Limb (tissue), 2 donors: ENCODE measurements around the gene CLMP.

Experiments used
- DNase-seq, 2 donors: peaks; one replicate each; pipeline ENCODE4 v3.0.0-alpha.2; 2016; ENCODE audit errors: extremely low spot score in 2 of 2

The CLMP gene, protein sequence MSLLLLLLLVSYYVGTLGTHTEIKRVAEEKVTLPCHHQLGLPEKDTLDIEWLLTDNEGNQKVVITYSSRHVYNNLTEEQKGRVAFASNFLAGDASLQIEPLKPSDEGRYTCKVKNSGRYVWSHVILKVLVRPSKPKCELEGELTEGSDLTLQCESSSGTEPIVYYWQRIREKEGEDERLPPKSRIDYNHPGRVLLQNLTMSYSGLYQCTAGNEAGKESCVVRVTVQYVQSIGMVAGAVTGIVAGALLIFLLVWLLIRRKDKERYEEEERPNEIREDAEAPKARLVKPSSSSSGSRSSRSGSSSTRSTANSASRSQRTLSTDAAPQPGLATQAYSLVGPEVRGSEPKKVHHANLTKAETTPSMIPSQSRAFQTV

DNA sequence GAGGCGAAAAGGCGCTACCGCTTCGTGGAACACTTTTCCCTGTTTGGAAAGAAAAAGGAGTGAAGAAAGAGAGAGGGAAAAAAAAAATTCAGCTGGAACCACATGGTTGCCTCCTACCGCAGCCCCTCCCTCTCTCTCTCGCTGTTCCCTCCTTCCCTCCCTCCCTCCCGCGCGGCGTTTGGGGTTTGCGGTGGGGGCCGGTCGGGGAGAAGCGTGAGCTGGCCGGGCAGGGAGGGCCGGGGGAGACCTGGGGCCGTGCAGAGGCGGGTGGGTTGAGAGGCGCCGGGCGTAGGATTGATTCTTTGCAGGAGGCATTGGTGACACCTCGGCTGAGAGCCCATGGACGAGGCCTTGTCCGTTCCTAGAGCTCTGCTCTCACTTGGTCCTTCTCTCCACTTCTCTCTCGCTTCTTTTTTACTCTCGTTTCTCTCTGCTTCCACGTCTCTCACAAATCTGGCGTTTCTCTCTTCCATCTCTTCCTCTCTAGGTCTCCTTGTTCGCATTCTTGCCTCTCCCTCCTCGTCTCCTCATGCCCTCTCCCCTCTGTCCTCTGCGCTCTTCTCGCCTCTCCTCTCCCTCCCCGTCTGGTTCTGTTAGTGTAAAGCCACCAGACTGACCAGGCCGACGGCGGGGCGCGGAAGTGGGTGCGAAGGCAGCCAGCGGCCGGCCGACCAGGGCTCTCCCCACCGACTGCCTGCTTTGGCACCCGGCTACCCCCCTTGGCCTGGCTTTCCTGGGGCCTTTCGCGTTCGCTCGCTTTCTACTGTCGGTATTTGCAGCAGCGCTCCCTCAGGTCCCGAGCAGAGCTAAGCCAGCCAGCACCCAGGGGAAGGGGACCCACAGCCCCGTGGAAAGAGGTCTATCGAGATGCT is at the start of gene CLMP:
Gene CLMP, minus strand, starts transcription at position 61 of the 872 bp plus-strand sequence. CDS start 308 bp downstream, outside the sequence.
- peak; percentile 80 to 87 for DNase-seq

DNA sequence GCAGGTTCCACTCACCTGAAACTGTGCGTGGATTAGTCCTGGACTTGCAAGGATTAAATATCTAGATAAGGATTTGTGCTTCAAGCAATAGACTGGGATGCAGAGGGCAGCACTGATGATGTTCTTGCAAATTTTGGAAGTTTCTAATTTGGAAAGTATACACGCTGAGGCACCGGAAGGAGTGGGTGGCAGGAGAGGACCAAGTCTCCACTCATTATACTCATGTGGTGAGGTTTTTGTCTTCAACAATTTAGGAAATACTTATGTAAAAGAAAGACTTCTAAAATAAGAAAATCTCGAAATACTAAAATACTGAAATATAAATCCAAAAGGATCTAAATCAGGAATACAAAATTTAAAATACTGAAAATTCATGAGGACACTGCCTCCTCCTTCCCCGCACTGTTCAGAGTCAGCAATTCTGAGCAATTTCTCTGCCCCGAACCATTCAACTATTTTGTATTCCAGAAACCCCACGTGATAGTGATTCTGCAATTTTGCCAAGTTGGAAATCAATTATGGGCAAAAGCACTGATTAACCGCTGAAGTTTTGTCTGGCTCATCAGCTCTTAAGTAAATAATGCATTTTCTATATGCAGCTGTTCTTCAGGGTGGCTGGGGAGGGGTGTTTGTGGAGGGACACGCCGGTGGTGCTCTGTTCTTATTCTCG is 47.0 kb upstream of the CLMP start:
- DNase-seq: no peak

DNA sequence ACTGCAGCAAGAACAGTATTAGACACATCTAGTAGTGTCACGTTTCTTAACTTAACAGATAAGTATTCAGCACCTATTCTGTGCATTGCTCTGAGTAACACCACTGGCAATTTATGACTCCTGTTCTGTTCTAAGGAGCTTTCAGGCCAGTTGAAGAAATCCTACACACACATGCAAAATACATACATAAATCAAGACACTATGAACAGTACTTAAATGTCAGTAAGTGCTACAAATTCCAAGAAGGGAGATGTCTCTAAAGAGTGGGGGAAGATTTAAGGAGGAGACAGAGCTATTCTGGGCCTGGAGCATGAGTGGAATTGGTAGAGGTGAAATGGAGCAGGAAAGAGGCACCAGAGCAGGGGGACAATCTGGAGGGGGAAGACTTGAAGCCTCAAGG is 46.2 kb upstream of the CLMP start:
- no peak for DNase-seq

DNA sequence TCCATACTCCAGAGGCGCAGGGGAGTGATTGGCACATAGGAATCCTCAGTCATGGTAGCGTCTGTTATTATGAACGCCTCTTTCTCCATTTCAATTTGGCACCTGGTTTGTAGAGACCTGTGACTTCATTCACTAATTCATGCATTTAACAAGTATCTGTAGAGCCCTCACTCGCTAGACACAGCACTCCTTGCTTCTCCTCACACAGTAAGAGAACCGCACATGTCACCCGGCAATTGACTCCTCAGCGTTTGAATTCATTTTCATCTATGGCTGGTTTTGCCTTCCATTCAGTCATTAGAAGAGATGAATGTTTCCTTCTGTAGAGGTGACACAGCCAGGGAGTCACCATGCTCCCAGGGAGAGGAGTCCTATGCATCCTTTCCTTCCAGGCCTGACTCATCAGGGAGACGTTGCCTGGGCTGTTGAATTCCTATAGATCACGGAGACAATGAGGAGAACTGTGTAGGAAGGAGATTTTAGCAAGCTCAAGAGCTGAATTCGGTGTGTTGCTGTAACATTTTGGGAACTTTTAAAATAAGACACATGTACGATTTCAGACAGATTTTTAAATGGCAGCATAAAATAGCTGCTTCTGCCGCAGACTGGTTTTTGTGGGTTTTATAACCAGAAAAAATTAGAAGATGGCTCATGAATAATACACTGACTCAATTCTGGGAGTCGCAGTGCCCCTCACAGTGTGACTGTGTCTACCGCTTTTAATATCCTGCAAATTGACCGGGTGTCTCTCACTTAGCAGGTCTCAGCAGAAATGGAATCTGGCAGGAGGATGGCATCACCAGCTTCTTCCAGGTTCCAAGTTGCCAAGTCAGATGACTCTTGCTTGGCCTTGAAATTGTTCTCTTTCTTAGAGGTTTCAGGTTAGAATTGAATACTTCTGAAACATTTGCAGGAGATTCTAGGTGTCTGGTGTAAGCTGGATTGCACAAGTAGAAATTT is 44.4 kb upstream of the CLMP start:
- DNase-seq: no peak

DNA sequence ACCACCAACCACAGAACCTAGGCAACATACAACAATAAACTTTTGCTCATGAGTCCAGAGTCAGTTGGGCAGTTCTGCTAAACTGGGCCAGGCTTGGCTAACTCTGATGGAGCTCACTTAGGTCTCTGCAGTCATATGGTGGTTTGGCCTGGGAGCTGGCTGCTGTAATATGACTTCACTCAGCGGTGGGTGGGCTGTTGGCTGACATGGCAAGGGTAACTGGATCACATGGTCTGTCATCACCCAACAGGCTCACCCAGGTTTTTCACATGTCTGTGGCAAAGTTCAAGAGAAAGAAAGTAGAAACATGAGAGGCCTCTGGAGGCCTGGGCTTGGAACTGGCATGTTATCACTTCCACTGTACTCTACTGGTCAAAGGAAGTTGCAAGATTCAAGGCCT is 43.2 kb upstream of the CLMP start:
- no peak for DNase-seq

DNA sequence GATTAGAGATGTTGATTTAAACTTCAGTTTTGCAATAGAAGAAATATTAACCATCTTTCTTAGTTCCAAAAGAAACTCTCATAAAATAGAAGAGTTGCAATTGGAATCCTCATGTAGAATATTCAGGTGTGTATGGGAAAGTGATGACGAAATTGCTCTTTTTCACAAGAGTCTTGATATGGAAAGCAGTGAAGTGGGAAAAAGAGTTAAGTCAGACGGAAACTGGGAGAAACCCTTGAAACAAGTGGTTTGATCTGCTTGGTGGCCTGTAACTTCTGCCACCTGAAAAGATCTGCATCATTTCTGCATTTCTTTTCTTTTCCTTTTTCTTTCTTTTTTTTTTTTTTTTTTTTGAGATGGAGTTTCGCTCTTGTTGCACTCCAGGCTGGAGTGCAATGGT is 41.8 kb upstream of the CLMP start:
- DNase-seq: no peak

DNA sequence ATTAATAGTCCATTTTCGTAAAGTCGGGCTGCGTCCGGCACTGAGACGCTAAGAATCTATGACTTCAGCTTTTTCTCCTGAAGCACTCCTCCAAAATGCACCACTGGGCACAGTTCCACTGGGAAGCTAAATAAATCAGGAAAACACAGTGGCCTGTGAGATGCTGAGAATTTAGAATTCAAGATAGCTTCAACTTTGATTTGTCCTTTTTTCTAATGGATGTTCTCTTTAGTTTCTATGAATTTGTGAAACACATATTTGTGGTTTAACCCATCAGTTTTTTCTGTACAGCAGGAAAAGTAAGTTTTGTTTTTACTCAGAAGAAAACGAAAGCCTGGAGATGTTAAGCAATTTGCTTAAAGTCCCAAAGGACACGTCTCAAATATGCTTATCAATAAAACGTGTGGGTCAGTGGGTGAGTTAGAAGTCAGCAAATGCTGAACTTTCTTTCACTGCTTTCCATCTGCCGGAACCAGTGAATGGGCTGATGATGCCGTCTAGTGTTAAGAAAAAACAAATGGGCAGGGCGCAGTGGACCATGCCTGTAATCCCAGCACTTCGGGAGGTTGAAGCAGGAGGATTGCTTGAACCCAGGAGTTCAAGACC is 40.7 kb upstream of the CLMP start:
- DNase-seq: no peak

DNA sequence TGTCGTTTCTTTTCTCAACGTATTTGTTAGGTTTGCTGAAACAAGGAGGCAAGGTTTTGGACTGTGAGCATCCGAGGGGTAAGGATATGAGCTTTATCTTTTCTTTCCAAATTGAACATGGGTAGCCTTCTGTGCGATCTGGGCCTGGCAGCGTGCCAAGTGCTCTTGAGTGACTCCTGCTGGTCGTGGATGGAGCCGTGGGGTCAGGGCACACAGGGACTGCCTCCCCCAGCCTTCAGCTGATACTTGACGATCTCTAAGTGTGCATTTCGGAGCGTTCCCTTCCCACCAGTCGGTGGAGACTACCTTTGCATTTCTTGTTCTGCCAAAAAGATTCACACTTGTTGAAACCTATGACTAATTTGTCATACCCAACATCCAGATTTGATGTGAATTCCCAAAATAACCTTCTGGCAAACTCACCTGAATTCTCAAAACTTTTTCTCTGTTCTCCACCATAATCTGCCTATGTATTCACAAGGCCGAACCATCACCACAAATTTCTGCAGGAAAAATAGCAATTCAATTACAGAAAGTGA is 40.1 kb upstream of the CLMP start:
- DNase-seq: peak in 1 of 2 donors; percentile 63

DNA sequence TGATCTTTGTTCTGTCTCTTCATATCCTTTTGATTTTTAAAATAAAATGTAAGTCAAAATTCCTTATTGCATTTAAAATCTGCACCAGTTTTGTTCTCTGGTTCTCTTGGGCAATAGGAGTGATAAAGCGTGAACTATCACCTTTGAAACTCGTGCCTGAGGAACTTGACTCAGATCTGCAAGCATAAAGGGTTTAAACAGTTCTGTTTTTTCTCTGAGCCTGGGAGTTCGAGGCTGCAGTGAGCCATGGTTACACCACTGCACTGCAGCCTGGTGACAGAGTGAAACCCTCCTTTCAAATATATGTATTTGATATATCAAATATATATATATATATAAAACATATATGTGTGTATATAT is 38.9 kb upstream of the CLMP start:
- DNase-seq: no peak

DNA sequence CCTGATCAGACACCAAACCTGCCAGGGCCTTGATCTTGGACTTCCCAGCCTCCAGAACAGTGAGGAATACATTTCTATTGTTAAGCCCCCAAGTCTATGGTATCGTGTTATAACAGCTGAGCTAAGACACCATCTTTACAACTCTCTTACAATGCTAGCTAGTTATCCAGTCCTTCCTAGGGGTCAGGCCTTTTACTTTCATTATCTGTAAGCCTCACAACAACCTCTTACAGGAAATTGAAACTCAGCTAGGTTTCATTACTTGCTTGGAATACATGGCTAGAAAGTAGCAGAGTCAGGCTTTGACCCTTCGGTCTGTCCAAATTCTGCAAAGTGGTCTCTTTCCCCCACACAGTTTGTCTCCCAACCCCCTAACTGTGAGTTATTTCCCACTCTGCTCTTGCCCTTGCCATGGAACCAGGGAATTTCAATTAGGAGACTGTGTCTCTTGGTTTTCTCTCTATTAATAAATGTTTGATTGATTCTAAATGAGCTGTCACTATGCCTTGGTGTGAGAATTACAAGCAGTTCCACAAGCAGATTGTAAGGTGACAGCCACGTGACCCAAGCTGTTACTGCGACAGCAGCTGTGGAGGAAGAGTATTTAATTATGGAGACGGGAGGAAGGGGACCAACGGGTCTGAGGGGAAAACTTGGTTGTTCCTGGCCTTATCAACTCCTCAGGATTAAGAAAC is 38.4 kb upstream of the CLMP start:
- DNase-seq: no peak

DNA sequence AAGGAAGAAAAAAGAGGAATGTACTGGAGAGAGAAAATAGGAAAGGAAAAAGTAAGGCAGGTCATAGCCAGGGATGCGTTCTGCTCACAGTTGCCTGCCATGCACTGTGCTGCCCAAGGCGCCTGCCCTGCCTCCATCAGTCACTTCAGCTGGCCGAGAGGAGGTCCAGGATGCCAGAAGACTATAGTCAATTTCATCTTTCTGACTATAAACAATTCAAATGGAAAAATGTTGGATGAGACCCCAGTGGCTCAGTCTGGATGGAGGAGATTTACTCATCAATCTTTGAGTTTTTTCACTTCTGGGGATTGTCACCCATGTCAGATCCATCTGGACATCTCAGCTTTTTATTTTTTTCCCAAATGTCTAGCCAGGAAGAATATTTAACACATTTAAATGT is 36.7 kb upstream of the CLMP start:
- no peak for DNase-seq

DNA sequence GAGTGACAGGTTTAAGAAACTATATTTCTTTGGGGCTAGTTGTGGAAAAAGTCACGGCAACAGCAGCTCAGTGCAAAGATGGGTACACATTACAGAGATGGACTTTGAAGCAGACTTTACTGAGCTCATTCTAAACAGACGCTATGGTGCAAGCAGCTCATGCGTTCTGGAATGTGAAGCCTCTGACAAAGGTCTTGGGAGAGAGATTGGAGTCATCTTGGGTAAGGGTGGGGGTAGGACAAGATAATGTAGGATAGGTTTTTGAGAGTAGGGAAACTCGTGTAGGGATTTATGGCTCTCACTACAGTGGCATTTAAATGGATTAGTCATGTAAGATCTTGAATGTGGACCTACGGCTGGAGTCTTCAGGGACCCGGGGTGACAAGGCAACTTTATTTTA is 36.2 kb upstream of the CLMP start:
- DNase-seq: no peak

DNA sequence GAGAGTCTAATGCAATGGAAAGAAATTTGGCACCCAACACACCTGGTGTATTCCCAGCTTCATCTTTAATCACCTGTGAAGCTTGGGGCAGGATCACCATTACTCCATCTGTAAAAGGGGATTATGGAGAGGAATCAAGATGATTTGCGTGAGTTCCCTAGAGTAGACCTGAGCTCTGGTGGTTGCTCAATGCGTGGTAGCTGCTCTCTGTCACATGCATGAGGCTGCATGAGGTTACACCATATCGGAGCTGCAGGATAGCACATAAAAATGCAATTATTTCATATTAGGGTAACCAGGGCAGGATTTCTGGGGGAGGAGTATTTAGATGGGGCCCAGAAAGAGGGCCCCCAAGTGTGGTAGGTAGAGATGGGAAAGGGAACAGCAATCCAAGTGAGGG is 35.3 kb upstream of the CLMP start:
- no peak for DNase-seq

DNA sequence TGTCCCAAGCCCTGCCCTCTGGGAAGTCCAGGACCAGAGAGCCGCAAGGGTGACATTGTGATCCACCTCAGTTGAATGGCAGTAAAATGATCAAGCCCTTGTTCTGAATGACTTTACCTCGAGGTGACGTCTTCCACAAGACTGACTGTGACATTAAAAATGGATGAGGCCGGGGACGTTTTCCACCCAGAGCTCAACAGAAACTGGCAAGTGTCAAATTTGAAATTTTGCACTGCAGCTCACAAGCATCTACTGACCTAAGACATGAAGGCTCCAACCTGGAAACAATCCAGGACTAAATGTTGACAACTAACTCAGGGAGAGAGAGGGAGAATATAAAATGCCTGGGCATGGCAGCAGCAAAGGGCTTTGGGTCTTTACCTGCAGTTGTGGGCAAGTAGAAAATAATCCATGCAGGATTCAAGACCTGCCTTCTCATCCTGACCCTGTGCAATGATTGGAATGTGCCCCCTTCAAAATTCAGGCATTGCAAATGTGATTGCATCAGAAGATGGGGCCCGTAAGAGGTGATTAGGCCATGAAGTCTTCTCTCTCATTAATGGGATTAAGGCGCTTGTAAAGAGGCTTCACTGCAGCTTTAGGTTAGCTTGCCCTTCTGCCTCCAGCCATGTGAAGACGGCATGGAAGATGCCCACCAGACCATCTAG is 33.6 kb upstream of the CLMP start:
- no peak for DNase-seq

DNA sequence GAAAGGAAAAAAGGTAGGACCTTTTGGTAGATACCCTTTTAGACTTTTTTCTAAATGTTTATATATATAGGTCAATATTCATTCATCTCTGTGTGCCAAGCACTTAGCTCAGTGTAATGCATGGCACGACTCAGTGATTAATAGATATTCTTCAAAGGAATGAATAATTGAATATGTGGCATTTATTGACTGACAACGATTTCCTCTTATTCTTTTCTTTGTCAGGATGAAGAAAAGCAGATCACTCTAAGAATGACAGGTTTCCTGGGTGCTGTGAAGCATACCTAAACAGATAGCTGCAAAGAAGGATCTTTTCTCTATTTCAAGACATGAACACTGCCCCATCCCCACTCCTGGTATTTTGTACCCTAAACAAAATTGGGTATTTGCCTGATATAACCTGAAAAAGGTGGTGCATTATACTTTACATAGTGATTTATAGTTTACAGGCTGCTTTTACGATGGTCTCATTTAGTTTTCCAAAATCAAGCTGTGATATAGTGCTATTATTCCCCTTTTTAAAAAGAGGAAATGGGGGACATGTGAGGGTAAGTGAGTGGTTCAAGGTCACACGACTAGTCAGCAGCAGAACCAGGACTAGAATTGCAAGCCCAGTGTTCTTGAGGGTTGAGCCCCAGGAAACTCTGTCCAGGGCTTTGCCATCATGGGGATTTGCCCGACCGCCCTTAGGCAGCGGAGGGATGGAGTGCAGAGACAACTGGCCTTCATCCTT is 32.9 kb upstream of the CLMP start:
- no peak for DNase-seq

DNA sequence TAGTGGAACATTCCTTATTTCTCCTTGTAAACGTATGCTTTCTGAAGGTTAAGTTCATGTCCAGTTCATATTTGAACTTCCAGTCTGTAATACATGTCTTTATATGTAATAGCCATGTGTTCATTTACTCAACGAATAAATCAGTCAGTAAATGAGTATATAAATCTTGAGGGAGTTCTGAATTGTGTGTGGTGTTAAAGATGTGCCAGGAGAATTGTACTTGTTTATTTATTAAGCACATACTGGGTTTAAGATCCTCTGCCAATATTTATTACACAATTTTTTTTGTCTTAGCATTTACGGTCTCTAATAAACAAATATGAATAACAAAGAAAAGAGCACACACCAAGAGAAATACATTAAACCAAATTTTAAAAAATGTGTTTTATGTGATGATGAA is 26.5 kb upstream of the CLMP start:
- DNase-seq: no peak

DNA sequence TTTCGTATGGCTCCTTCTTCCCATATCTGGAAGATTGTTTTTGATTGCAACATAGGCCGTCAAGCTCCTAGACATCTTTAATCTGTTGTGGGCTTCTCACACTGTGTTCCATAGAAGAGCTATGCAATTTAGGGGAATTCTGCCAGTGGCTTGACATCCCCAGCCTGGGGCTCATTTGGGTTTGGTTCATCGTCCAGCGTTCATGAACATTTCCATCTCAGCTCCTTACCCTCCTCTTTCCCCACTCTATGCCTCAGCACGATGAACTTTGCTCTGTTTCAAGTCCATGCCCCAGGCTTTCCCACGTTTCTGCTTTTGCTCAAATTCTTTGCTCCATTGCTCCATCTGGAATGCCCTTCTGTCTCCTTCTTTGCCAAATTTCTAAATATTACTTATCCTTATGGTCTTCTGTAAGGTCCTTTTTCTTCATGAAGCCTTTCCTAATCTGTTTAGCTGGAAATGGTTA is 26.1 kb upstream of the CLMP start:
- DNase-seq: no peak

DNA sequence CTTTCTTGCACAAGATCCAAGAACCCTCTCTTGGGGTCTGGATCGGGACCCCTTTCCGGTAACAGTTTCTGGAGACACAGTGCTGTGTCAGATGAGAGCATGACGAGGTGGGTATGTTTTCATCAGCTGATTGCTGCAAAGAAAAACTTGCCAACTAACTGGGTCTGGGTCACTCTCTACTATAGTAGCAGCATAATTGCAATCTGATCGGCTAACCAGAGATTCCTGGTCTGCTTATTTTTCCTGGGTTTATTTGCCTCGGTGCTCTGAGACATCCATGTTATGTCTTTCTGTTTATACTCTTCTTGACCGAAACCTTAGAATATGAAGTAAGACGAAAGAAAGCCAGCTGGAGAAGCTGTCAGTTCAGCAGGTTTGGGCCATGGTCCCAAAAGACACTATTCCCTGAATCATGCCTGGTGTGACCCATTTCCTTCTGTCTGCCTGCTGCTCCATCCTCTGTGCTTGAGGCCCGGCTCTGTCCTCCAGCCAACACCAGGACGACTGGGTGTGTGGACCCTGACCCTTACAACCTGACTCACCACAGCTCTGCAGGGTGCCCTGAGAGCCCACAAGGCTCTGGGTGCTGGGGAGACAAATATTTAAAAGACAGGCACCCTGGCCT is 24.1 kb upstream of the CLMP start:
- DNase-seq: no peak
